AG04449 (cell line): ENCODE results near the gene VSX2.

Experiments used
- CTCF ChIA-PET: fragments of 350-600 bp; formaldehyde crosslinking; extraction: SDS; loops from one replicate; lab custom pipeline; 2021; ENCODE audit warnings: antibody characterized with exemption; lab: Yijun Ruan, JAX
- POLR2A ChIA-PET: fragments of 400-600, 350-600 bp; formaldehyde crosslinking; extraction: SDS; loops from one replicate; lab custom pipeline; 2020; ENCODE audit warnings: antibody characterized with exemption, inconsistent platforms; lab: Yijun Ruan, JAX
- DNase-seq: peaks from one replicate; pipeline ENCODE4 v3.0.0-alpha.2; 2010; ENCODE audit warnings: low read depth, low spot score
- H3K4me3 ChIP-seq: 2 replicates; pipeline ENCODE4 v1.5.1; 2011; ENCODE audit warnings: low read depth, mild to moderate bottlenecking, control low read depth, low read length
- CTCF ChIP-seq: IDR thresholded peaks from one replicate; pipeline ENCODE4 v1.5.1; 2011; ENCODE audit warnings: mild to moderate bottlenecking, moderate library complexity, low read length, control low read depth, inconsistent platforms; ENCODE audit not compliant: insufficient read depth; ENCODE audit errors: missing control alignments

Gene VSX2

GRCh38 chr14:74296037-74296467, 56.8 kb downstream of the VSX2 start:
- no peak overlapping the region for H3K4me3 ChIP-seq
- ChIA-PET CTCF (interaction anchor here (0.8 to 17.2 kb wide), 7 partner anchors 8 to 185 kb away, joined by 3 to 221 read pairs (median 5); partner anchors contain the start of gene ABCD4), POLR2A (no interaction called here)
- DNase-seq: no peak
- TF ChIP-seq CTCF: no peak

- CTCF ChIA-PET: interaction anchor here (0.8 to 17.2 kb wide), 9 partner anchors 9 to 186 kb away, joined by 3 to 221 read pairs (median 5); no protein-coding TSS in a partner anchor
Observed at GRCh38 chr14:74297986-74298385, 58.7 kb downstream of the VSX2 start.

GRCh38 chr14:74299061-74299545, 59.9 kb downstream of the VSX2 start:
- no peak for DNase-seq
- CTCF ChIA-PET: interaction anchor here (0.6 to 17.2 kb wide), 8 partner anchors 8 to 464 kb away, joined by 3 to 221 read pairs (median 4); no protein-coding TSS in a partner anchor
- TF ChIP-seq CTCF: no peak
- POLR2A ChIA-PET: no interaction called here
- H3K4me3 ChIP-seq: no peak overlapping the region

More at GRCh38 chr14:74297986-74298385, 58.7 kb downstream of the VSX2 start:
- no peak overlapping the region for H3K4me3 ChIP-seq
- POLR2A ChIA-PET: no interaction called here
- DNase-seq: no peak
- TF ChIP-seq CTCF: no peak

- DNase-seq: no peak
- ChIA-PET CTCF (interaction anchor here (0.8 to 17.2 kb wide), 12 partner anchors 8 to 267 kb away, joined by 3 to 221 read pairs (median 4); partner anchors contain the start of gene VRTN), POLR2A (no interaction called here)
- H3K4me3 ChIP-seq: peak overlapping the region; percentile 81
- TF ChIP-seq CTCF: no peak
Observed at GRCh38 chr14:74301594-74302151, 62.4 kb downstream of the VSX2 start.

- peak; percentile 50 for TF ChIP-seq CTCF
- peak overlapping the region; percentile 81 for H3K4me3 ChIP-seq
- CTCF ChIA-PET: interaction anchor here (0.7 to 17.2 kb wide), 17 partner anchors 8 to 267 kb away, joined by 3 to 221 read pairs (median 4); partner anchors contain the start of gene VRTN
- no peak for DNase-seq
- POLR2A ChIA-PET: interaction anchor here (1.0 kb wide), 1 partner anchor 11 kb away, joined by 4 read pairs; no protein-coding TSS in a partner anchor
Observed at GRCh38 chr14:74302152-74302628, 62.9 kb downstream of the VSX2 start.
